Smooth muscle cell (in vitro differentiated cells): ENCODE measurements around the gene NCOA3. TPM values are rescaled to one million over a fixed set of nuclear protein-coding genes. Genes with fewer than 3 reads are reported as not detected.
"Not testable (repeated sequence)": the region's sequence is repeated elsewhere in the genome, so short reads cannot be mapped to it uniquely, and the experiment has no call there.

Source experiments
- DNase-seq: peaks from one replicate; lab custom pipeline; 2025; ENCODE audit not compliant: unreplicated experiment; lab: John Stamatoyannopoulos, UW
- H2AFZ ChIP-seq: fragments of 200-600 bp; sonication (generic); 2 replicates; pipeline ENCODE4 v1.6.0; 2016; ENCODE audit warnings: antibody characterized with exemption, low read depth, mild to moderate bottlenecking
- H3F3A ChIP-seq: fragments of 200-600 bp; sonication (generic); 2 replicates; pipeline ENCODE4 v1.6.0; 2017; ENCODE audit warnings: antibody characterized with exemption, low read depth
- H3K27ac ChIP-seq: fragments of 200-600 bp; sonication (generic); 2 replicates; pipeline ENCODE4 v1.5.1; 2016; ENCODE audit warnings: low read depth, mild to moderate bottlenecking
- H3K27me3 ChIP-seq: fragments of 200-600 bp; sonication (generic); 2 replicates; pipeline ENCODE4 v1.6.1; 2016; ENCODE audit warnings: low read depth, mild to moderate bottlenecking
- H3K36me3 ChIP-seq: fragments of 200-600 bp; sonication (generic); 2 replicates; pipeline ENCODE4 v1.5.1; 2016; ENCODE audit warnings: low read depth
- H3K4me1 ChIP-seq: fragments of 200-600 bp; sonication (generic); 2 replicates; pipeline ENCODE4 v1.5.1; 2016; ENCODE audit warnings: low read depth
- H3K4me2 ChIP-seq: fragments of 200-600 bp; sonication (generic); 2 replicates; pipeline ENCODE4 v1.6.0; 2016; ENCODE audit warnings: mild to moderate bottlenecking
- H3K4me3 ChIP-seq: fragments of 200-600 bp; sonication (generic); 2 replicates; pipeline ENCODE4 v1.5.1; 2016; ENCODE audit warnings: mild to moderate bottlenecking
- H3K79me2 ChIP-seq: fragments of 200-600 bp; sonication (generic); 2 replicates; pipeline ENCODE4 v1.6.0; 2016; ENCODE audit warnings: low read depth, mild to moderate bottlenecking
- H3K9ac ChIP-seq: fragments of 200-600 bp; sonication (generic); 2 replicates; pipeline ENCODE4 v1.6.0; 2016; ENCODE audit warnings: low read depth
- H3K9me3 ChIP-seq: fragments of 200-600 bp; sonication (generic); replicated peaks from 2 replicates; pipeline ENCODE4 v1.5.1; 2016; ENCODE audit warnings: low read depth
- H4K20me1 ChIP-seq: fragments of 200-600 bp; sonication (generic); 2 replicates; pipeline ENCODE4 v1.6.0; 2016; ENCODE audit warnings: low read depth
- CTCF ChIP-seq: fragments of 200-600 bp; sonication (generic); IDR thresholded peaks from 2 replicates; pipeline ENCODE4 v1.5.1; 2017; ENCODE audit warnings: borderline replicate concordance, mild to moderate bottlenecking, antibody characterized with exemption; ENCODE audit not compliant: insufficient read depth, poor library complexity, severe bottlenecking
- WGBS: methylation state at CpG from one replicate; pipeline ENCODE4 v1.1.7; 2016; ENCODE audit warnings: low lambda C conversion rate; 5-methylcytosine and 5-hydroxymethylcytosine counted together
- polyA plus RNA-seq: library from polyadenylated mRNA; unstranded; fragments of >200 nt; fragmentation: Nextera tagmentation; extraction: Ambion mirVana; gene quantifications from 2 replicates; pipeline ENCODE4 v1.2.1, GENCODE V29; 2016
- total RNA-seq: library from RNA; depleted of rRNA; stranded (reverse); fragments of >200 nt; gene quantifications from 2 replicates; pipeline ENCODE4 v1.2.3, GENCODE V29; 2014

The NCOA3 gene
- total and polyA plus RNA-seq, 2 experiments from 2014 or later: 6.0 to 28.4 TPM

- Histone ChIP-seq H3K36me3 (no peaks in the 10 kb centered on the region), H3K4me3 (no peak overlapping the region), H3K4me1 (no peaks in the 10 kb centered on the region), H2AFZ (no peak overlapping the region), H3K9me3 (no peaks in the 10 kb centered on the region), H4K20me1 (no peaks in the 10 kb centered on the region), H3F3A (no peaks in the 10 kb centered on the region), H3K27me3 (no peaks in the 10 kb centered on the region), H3K9ac (no peak overlapping the region), H3K4me2 (no peak overlapping the region), H3K79me2 (no peaks in the 10 kb centered on the region), H3K27ac (no peak overlapping the region)
- TF ChIP-seq CTCF: no peak
- DNase-seq: no peak
- 90% methylated on average over 13 of the region's 13 CpGs for WGBS
Observed at GRCh38 chr20:47456952-47457724, 44.5 kb upstream of the NCOA3 start.

GRCh38 chr20:47458280-47459050 is 43.2 kb upstream of the NCOA3 start:
- 96% methylated on average over 8 of the region's 8 CpGs for WGBS
- not testable (repeated sequence) for H4K20me1 ChIP-seq, H3K27ac ChIP-seq, DNase-seq, H3F3A ChIP-seq, H3K4me1 ChIP-seq, H3K79me2 ChIP-seq, H3K4me3 ChIP-seq, H2AFZ ChIP-seq, H3K36me3 ChIP-seq, H3K9ac ChIP-seq, H3K9me3 ChIP-seq, H3K27me3 ChIP-seq, H3K4me2 ChIP-seq

DNA sequence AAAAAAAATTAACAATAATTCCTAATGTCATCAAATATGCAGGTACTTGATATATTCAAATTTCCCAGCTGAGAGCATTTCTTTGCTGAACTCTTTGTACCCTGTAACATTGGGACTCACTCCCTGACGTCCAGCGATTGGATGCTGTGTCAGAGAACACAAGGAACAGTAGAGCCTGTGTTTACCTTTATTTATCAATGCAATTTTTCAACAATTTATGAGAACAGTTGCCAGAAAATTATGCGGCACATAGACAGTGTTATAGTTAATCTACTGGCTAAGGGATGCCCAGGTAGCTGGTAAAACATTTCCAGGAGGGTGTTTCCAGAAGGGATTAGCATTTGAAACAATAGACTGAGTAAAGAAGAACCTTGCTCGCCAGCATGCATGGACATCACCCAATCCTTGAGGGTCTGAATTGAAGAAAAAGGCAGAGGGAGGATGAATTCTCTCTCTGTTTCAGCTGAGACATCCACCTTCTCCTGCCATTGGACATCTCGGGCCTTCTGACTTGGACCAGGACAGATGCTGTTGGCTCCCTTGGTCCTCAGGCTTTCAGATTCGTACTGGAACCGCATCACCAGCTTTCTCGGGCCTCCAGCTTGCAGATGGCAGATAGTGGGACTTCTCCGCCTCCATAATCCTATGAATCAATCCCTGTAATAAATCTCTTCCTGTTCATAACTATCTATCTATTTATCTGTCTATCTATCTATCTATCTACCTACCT is 42.2 kb upstream of the NCOA3 start:
- Histone ChIP-seq H3K4me1 (no peaks in the 10 kb centered on the region), H2AFZ (no peak overlapping the region), H3F3A (no peaks in the 10 kb centered on the region), H3K9ac (no peak overlapping the region), H3K79me2 (no peaks in the 10 kb centered on the region), H4K20me1 (no peaks in the 10 kb centered on the region), H3K27me3 (no peaks in the 10 kb centered on the region), H3K9me3 (no peaks in the 10 kb centered on the region), H3K4me3 (no peak overlapping the region), H3K36me3 (no peaks in the 10 kb centered on the region), H3K27ac (no peak overlapping the region), H3K4me2 (no peak overlapping the region)
- DNase-seq: no peak
- WGBS: 93% methylated on average over 9 of the region's 9 CpGs
- TF ChIP-seq CTCF: no peak

DNA sequence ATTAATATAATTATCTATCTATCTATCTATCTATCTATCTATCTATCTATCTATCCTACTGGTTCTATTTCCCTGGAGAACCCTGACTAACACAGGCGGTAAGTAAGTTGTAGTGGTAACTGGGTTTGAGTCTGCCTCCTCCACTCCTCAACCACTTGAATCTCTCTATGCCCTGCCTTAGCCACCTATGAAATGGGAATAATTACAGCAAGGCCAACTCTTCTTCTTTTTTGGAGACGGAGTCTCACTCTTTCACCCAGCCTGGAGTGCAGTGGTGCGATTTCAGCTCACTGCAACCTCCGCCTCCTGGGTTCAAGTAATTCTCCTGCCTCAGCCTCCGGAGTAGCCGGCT is 41.0 kb upstream of the NCOA3 start:
- DNase-seq, H3K4me3 ChIP-seq, H3K79me2 ChIP-seq, H3K4me2 ChIP-seq, H3K4me1 ChIP-seq, H3K27ac ChIP-seq, H3K27me3 ChIP-seq, H3F3A ChIP-seq, H4K20me1 ChIP-seq, H2AFZ ChIP-seq, H3K9me3 ChIP-seq, H3K9ac ChIP-seq, H3K36me3 ChIP-seq: not testable (repeated sequence)
- WGBS: 96% methylated on average over 6 of the region's 6 CpGs
